D341Med (cell line): ENCODE data around the gene PFKM.

Experiments used
- DNase-seq: peaks from one replicate; pipeline ENCODE4 v3.0.0; 2012; ENCODE audit warnings: low spot score

PFKM gene

GRCh38 chr12:48119078-48119833 is at the start of gene PFKM:
PFKM (plus strand) TSS chr12:48119364; CDS start chr12:48122775, 3,411 bp downstream.
- DNase-seq: peak; percentile 91

- no peak for DNase-seq
Observed at GRCh38 chr12:48070033-48070432, 49.1 kb upstream of the PFKM start.

GRCh38 chr12:48070731-48071130 is 48.4 kb upstream of the PFKM start:
- DNase-seq: no peak

GRCh38 chr12:48071808-48072207 is 47.4 kb upstream of the PFKM start:
- no peak for DNase-seq

- DNase-seq: no peak
Observed at GRCh38 chr12:48072266-48072665, 46.9 kb upstream of the PFKM start.

- no peak for DNase-seq
Observed at GRCh38 chr12:48074266-48074665, 44.9 kb upstream of the PFKM start.

- DNase-seq: no peak
Observed at GRCh38 chr12:48075832-48076231, 43.3 kb upstream of the PFKM start.

GRCh38 chr12:48077111-48077510 is 42.1 kb upstream of the PFKM start:
- no peak for DNase-seq

GRCh38 chr12:48078901-48079300 is 40.3 kb upstream of the PFKM start:
- no peak for DNase-seq

- DNase-seq: no peak
Observed at GRCh38 chr12:48080285-48080684, 38.9 kb upstream of the PFKM start.

- DNase-seq: no peak
Observed at GRCh38 chr12:48080821-48081220, 38.3 kb upstream of the PFKM start.

GRCh38 chr12:48084066-48084465 is 35.1 kb upstream of the PFKM start:
- DNase-seq: no peak

- DNase-seq: no peak
Observed at GRCh38 chr12:48084841-48085460, 34.2 kb upstream of the PFKM start.

- DNase-seq: no peak
Observed at GRCh38 chr12:48086327-48086726, 32.8 kb upstream of the PFKM start.

- no peak for DNase-seq
Observed at GRCh38 chr12:48092611-48093010, 26.6 kb upstream of the PFKM start.

GRCh38 chr12:48104531-48104930 is 14.6 kb upstream of the PFKM start:
- DNase-seq: no peak

GRCh38 chr12:48105321-48105866 is 13.8 kb upstream of the PFKM start:
- DNase-seq: no peak

- DNase-seq: peak; percentile 90
Observed at GRCh38 chr12:48105867-48106680, 13.1 kb upstream of the PFKM start, which contains the start of gene SENP1. SENP1 (minus strand) TSS chr12:48106079; CDS start chr12:48101472, 4,607 bp downstream.

- no peak for DNase-seq
Observed at GRCh38 chr12:48106681-48107613, 12.2 kb upstream of the PFKM start.

- no peak for DNase-seq
Observed at GRCh38 chr12:48109424-48109823, 9.7 kb upstream of the PFKM start.

GRCh38 chr12:48110691-48111311 is 8.4 kb upstream of the PFKM start:
- DNase-seq: no peak
